Breast epithelium (tissue), 4 donors: ENCODE measurements around the gene HADHA. TPM values are rescaled to one million over a fixed set of nuclear protein-coding genes. Genes with fewer than 3 reads are reported as not detected.

Source experiments
- DNase-seq, 2 donors: peaks; one replicate each; pipeline ENCODE4 v3.0.0-alpha.2; 2019; ENCODE audit warnings: low spot score in 2 of 2
- H3K27ac ChIP-seq, 2 donors: fragments of 200-600 bp; sonication (generic) in 1 of 2; one replicate each; pipeline ENCODE4 v1.5.1; 2016 to 2019; ENCODE audit warnings: mild to moderate bottlenecking in 1 of 2
- H3K27me3 ChIP-seq, 2 donors: fragments of 200-600 bp; sonication (generic) in 1 of 2; one replicate each; pipeline versions ENCODE4 v1.5.1 to v1.6.0; 2017 to 2019; ENCODE audit warnings: control low read depth in 1 of 2, mild to moderate bottlenecking in 1 of 2
- H3K36me3 ChIP-seq: fragments of 200-600 bp; one replicate; pipeline ENCODE4 v1.5.1; 2019
- H3K4me1 ChIP-seq, 2 donors: fragments of 200-600 bp; sonication (generic); one replicate each; pipeline ENCODE4 v1.5.1; 2016 to 2019; ENCODE audit warnings: control low read depth in 1 of 2
- H3K4me3 ChIP-seq, 3 donors: fragments of 200-600 bp; sonication (generic); 1 replicate in 2 of 3; 2 replicates in 1 of 3; pipeline ENCODE4 v1.5.1; 2016 to 2019; ENCODE audit warnings: mild to moderate bottlenecking in 3 of 3, moderate library complexity in 2 of 3
- H3K9me3 ChIP-seq, 2 donors: fragments of 200-600 bp; sonication (generic) in 1 of 2; one replicate each; pipeline ENCODE4 v1.5.1; 2016 to 2019; ENCODE audit warnings: control low read depth in 1 of 2
- POLR2A ChIP-seq: fragments of 450-650 bp; IDR thresholded peaks from one replicate; pipeline ENCODE4 v1.6.1; 2016; ENCODE audit warnings: antibody characterized with exemption, mild to moderate bottlenecking, moderate library complexity
- POLR2AphosphoS5 ChIP-seq, 3 donors: sonication (generic); formaldehyde crosslinking; IDR thresholded peaks; one replicate each; pipeline ENCODE4 v1.6.1; 2017; ENCODE audit warnings: antibody characterized with exemption in 3 of 3
- intact Hi-C: fragments of 100-400 bp; cut with DNase I; formaldehyde crosslinking; loops from one replicate; pipeline ENCODE4 v1.15.1; 2023; ENCODE audit warnings: low total_unique reads
- total RNA-seq, 3 donors: library from RNA; depleted of rRNA; stranded (reverse); fragments of >200 nt; gene quantifications; one replicate each; pipeline ENCODE4 v1.1.0, GENCODE V29; 2016
- TF ChIP-seq, protein P1 (sequence below), 3 donors: fragments of 450-650 bp; IDR thresholded peaks; one replicate each; pipeline ENCODE4 v1.5.1; 2016 to 2017; ENCODE audit warnings: antibody characterized with exemption in 3 of 3, mild to moderate bottlenecking in 3 of 3, moderate library complexity in 3 of 3

The HADHA gene
- total RNA-seq, 3 donors from 2014 or later = 139 to 156 (median 141) TPM

DNA sequence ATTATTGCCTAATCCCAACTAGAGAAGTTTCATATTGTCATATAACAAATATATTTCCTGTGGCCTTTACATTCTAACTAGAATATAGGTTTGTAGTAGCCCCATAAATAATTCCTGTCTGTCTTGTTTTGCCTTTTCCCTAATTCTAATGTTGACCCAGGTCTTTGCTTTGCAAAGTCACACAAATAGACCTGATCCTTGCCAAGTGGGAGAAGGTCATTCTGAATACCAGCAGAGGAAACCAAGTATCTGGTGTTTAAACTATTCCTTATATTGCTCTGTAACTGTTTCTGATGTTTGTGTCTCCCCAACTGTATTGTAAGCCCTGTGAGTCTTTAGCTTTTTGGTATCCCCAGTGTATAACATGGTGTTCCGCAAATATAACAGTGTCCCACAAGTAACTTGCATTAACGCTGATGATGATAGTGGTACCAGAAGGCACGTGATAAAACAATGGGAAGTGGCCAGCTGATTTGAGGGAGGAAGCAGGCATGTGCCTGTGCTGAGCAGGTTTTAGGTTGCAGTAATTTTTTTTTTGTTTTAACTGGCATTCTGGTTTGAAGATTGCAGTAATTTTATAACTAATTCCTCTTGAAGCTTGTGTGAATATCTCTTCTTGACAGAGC, 11.4 kb upstream of the HADHA start:
- H3K9me3 ChIP-seq = no peaks in the 10 kb centered on the region
- no peak overlapping the region for H3K27ac ChIP-seq
- no peaks in the 10 kb centered on the region for H3K4me1 ChIP-seq
- no peak for DNase-seq
- no peak overlapping the region for H3K4me3 ChIP-seq
- no peaks in the 10 kb centered on the region for H3K27me3 ChIP-seq
- intact Hi-C loops = no loop called here
- TF ChIP-seq, protein P1, sequence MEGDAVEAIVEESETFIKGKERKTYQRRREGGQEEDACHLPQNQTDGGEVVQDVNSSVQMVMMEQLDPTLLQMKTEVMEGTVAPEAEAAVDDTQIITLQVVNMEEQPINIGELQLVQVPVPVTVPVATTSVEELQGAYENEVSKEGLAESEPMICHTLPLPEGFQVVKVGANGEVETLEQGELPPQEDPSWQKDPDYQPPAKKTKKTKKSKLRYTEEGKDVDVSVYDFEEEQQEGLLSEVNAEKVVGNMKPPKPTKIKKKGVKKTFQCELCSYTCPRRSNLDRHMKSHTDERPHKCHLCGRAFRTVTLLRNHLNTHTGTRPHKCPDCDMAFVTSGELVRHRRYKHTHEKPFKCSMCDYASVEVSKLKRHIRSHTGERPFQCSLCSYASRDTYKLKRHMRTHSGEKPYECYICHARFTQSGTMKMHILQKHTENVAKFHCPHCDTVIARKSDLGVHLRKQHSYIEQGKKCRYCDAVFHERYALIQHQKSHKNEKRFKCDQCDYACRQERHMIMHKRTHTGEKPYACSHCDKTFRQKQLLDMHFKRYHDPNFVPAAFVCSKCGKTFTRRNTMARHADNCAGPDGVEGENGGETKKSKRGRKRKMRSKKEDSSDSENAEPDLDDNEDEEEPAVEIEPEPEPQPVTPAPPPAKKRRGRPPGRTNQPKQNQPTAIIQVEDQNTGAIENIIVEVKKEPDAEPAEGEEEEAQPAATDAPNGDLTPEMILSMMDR (IDR thresholded peaks at IDR 0.05) = no peak
- TF ChIP-seq POLR2AphosphoS5 (IDR thresholded peaks at IDR 0.05) = no peak
- TF ChIP-seq POLR2A = no peak
- no peaks in the 10 kb centered on the region for H3K36me3 ChIP-seq

DNA sequence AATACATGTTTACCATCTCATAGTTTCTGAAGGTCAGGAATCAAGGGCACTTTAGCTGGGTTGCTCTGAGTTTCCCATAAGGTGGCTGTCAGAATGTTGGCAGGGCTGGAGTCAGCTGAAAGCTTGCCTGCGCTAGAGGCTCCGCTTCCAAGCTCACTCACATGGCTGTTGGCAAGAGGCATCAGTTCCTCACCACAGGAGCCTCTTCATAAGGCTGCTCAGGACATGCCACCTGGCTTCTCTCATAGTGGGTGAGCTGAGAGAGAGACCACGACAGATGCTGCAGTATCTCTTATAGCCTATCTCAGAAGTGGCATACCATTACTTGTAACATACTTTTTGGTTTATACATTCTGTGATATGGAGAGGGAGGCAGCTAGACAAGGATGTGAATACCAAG, 7.5 kb upstream of the HADHA start:
- peaks cover 0 to 6% of the 10 kb centered on the region in 2 donors for H3K4me1 ChIP-seq
- intact Hi-C loops = no loop called here
- DNase-seq = no peak

DNA sequence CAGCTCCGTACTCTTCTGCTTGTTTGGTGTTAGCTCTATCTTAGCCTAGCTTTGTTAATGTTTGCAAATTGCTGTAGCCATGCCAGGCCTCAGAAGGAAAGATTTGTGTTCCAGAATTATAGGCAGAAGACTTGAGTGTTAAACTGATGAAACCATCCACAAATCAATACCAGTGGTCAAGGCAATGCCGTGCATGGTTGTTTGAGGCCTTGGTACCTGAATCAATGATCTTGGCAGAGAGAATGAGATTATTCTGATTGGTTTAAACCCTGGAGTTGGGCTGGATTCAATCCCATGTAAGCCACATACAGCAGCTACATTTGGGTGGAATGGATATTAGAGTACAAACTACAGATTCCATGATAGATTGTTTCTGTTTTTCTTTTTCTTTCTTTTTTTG, 5.2 kb upstream of the HADHA start:
- no peaks in the 10 kb centered on the region for H3K9me3 ChIP-seq
- H3K27me3 ChIP-seq = no peaks in the 10 kb centered on the region
- peaks cover 0 to 8% of the 10 kb centered on the region in 2 donors for H3K4me1 ChIP-seq
- no peaks in the 10 kb centered on the region for H3K36me3 ChIP-seq
- no peak overlapping the region for H3K27ac ChIP-seq
- no peak for DNase-seq
- TF ChIP-seq POLR2AphosphoS5 (IDR thresholded peaks at IDR 0.05) (no peak), POLR2A (no peak)
- TF ChIP-seq, protein P1 (IDR thresholded peaks at IDR 0.05) = no peak
- H3K4me3 ChIP-seq = no peak overlapping the region
- intact Hi-C loops = loop anchor here (10.0 kb wide), 1 partner anchor 75 kb away; no protein-coding TSS in a partner anchor

More for the DNA sequence above, 7.5 kb upstream of the HADHA start:
- Histone ChIP-seq H3K4me3 (no peak overlapping the region), H3K9me3 (no peaks in the 10 kb centered on the region), H3K27me3 (no peaks in the 10 kb centered on the region), H3K36me3 (no peaks in the 10 kb centered on the region), H3K27ac (no peak overlapping the region)
- TF ChIP-seq POLR2AphosphoS5 (IDR thresholded peaks at IDR 0.05) (no peak), POLR2A (no peak)
- TF ChIP-seq, protein P1 (IDR thresholded peaks at IDR 0.05) = no peak

DNA sequence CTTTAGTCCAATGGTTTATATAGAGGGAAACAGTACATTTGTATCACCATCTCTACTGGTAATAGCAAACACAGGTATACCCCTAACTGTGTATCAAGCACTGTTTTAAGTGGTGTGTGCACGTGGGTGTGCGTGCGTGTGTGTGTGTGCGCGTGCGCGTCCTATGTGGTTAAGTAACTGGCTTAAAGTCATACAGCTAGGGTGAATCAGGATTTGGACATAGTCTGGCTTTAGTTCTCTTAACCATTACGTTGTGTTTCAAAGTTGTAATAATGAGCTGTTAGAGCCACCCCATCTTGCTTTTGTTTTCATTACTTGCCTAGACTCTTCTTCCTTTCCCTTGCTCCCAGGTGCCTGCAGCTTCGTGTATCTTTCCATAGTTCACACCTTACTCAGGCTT, 2.4 kb upstream of the HADHA start:
- no peaks in the 10 kb centered on the region for H3K27me3 ChIP-seq
- TF ChIP-seq, protein P1 (IDR thresholded peaks at IDR 0.05) = no peak
- TF ChIP-seq POLR2AphosphoS5 (IDR thresholded peaks at IDR 0.05) = peak in 1 of 3 donors; percentile 36
- intact Hi-C loops = loop anchor here (10.0 kb wide), 1 partner anchor 78 kb away; no protein-coding TSS in a partner anchor
- H3K27ac ChIP-seq = peak overlapping the region in 1 of 2 donors; percentile 99
- H3K4me3 ChIP-seq = peak overlapping the region in 2 of 3 donors; percentile 68 to 97
- no peak for DNase-seq
- H3K36me3 ChIP-seq = no peaks in the 10 kb centered on the region
- no peaks in the 10 kb centered on the region for H3K9me3 ChIP-seq
- H3K4me1 ChIP-seq = peaks cover 0 to 8% of the 10 kb centered on the region in 2 donors

DNA sequence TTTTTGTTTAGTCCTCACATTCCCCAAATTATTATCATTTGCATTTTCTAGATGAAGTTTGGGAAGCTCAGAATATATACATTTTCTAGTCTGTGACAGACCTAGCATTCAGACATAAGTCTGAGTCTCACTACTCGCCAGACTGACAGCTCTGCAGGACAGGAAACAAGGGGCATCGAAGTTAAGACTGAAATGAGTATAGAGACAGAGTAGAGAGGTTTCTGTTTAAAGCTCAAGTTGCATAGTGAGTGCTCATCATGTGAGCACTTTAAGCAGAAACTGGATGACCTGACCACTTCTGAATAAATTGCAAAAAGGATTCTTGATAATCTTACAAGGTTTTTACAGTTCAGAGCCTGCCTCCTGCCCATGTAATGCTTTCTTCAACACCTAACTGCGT, 1.4 kb upstream of the HADHA start:
- Histone ChIP-seq H3K36me3 (no peaks in the 10 kb centered on the region), H3K27me3 (no peaks in the 10 kb centered on the region), H3K4me1 (peaks cover 0 to 8% of the 10 kb centered on the region in 2 donors), H3K27ac (peak overlapping the region; percentile 98 to 99), H3K9me3 (no peaks in the 10 kb centered on the region), H3K4me3 (peak overlapping the region; percentile 68 to 97 (median 83))
- no peak for TF ChIP-seq POLR2AphosphoS5 (IDR thresholded peaks at IDR 0.05)
- no peak for TF ChIP-seq POLR2A
- TF ChIP-seq, protein P1 (IDR thresholded peaks at IDR 0.05) = no peak
- DNase-seq = no peak
- intact Hi-C loops = loop anchor here (10.0 kb wide), 1 partner anchor 79 kb away; no protein-coding TSS in a partner anchor
